Mesenchymal stem cell (in vitro differentiated cells and primary cell): Measurements from ENCODE around the gene RAPGEF1.

Source experiments
- DNase-seq: peaks from one replicate; pipeline ENCODE4 v3.0.0-alpha.2; 2013
- H2AFZ ChIP-seq: one replicate; pipeline ENCODE4 v1.6.1; 2013; ENCODE audit warnings: low read depth, mild to moderate bottlenecking, control low read depth, inconsistent platforms, low read length, moderate library complexity
- H2AK5ac ChIP-seq: 2 replicates; pipeline ENCODE4 v1.6.1; 2013; ENCODE audit warnings: low read length, moderate library complexity, mild to moderate bottlenecking, inconsistent platforms; ENCODE audit not compliant: severe bottlenecking
- H2BK120ac ChIP-seq: one replicate; pipeline ENCODE4 v1.6.1; 2013; ENCODE audit warnings: low read depth, mild to moderate bottlenecking, inconsistent platforms, low read length, moderate library complexity
- H2BK12ac ChIP-seq, 2 experiments: one replicate each; pipeline ENCODE4 v1.6.1; 2013; ENCODE audit warnings: inconsistent platforms in 2 of 2, low read length in 2 of 2, mild to moderate bottlenecking in 2 of 2, moderate library complexity in 2 of 2, control low read depth in 1 of 2
- H2BK15ac ChIP-seq: one replicate; pipeline ENCODE4 v1.6.1; 2013; ENCODE audit warnings: mild to moderate bottlenecking, low read depth, inconsistent platforms; ENCODE audit not compliant: poor library complexity, severe bottlenecking
- H2BK5ac ChIP-seq: 2 replicates; pipeline ENCODE4 v1.6.1; 2013; ENCODE audit warnings: low read depth, mild to moderate bottlenecking, low read length, control low read depth, inconsistent platforms; ENCODE audit not compliant: poor library complexity, severe bottlenecking
- H3K14ac ChIP-seq, 2 experiments: one replicate each; pipeline ENCODE4 v1.6.1; 2013; ENCODE audit warnings: inconsistent platforms in 2 of 2, low read length in 2 of 2, control low read depth in 1 of 2, mild to moderate bottlenecking in 1 of 2, moderate library complexity in 1 of 2
- H3K18ac ChIP-seq, 2 experiments: one replicate each; pipeline ENCODE4 v1.6.1; 2013; ENCODE audit warnings: inconsistent platforms in 2 of 2, low read length in 2 of 2, control low read depth in 1 of 2, low read depth in 1 of 2, mild to moderate bottlenecking in 1 of 2
- H3K23ac ChIP-seq, 2 experiments: one replicate each; pipeline ENCODE4 v1.6.1; 2013; ENCODE audit warnings: inconsistent platforms in 2 of 2, low read length in 2 of 2, mild to moderate bottlenecking in 2 of 2, moderate library complexity in 2 of 2, control low read depth in 1 of 2
- H3K27ac ChIP-seq: 2 replicates; pipeline ENCODE4 v1.5.1; 2013; ENCODE audit warnings: mild to moderate bottlenecking, moderate library complexity, low read length, control low read depth, inconsistent platforms; ENCODE audit not compliant: poor library complexity, severe bottlenecking
- H3K27me3 ChIP-seq, 2 experiments: 2 replicates each; pipeline versions ENCODE4 v1.6.1 to v1.7.0; 2013; ENCODE audit warnings: low read length in 2 of 2, mild to moderate bottlenecking in 2 of 2, moderate library complexity in 2 of 2, control low read depth in 1 of 2, inconsistent platforms in 1 of 2; ENCODE audit not compliant: control insufficient read depth in 1 of 2, insufficient read depth in 1 of 2
- H3K36me3 ChIP-seq, 2 experiments: 2 replicates each; pipeline versions ENCODE4 v1.6.1 to v1.7.0; 2013; ENCODE audit warnings: low read length in 2 of 2, control low read depth in 1 of 2, inconsistent platforms in 1 of 2, low read depth in 1 of 2, mild to moderate bottlenecking in 1 of 2; ENCODE audit not compliant: insufficient read depth in 2 of 2, control insufficient read depth in 1 of 2
- H3K4ac ChIP-seq, 2 experiments: one replicate each; pipeline ENCODE4 v1.6.1; 2013; ENCODE audit warnings: inconsistent platforms in 2 of 2, low read length in 2 of 2, mild to moderate bottlenecking in 2 of 2, moderate library complexity in 2 of 2, control low read depth in 1 of 2, low read depth in 1 of 2
- H3K4me1 ChIP-seq: 2 replicates; pipeline ENCODE4 v1.6.1; 2013; ENCODE audit warnings: low read depth, low read length, control low read depth; ENCODE audit not compliant: control insufficient read depth, insufficient read depth
- H3K4me2 ChIP-seq: 2 replicates; pipeline ENCODE4 v1.6.1; 2013; ENCODE audit warnings: low read length, mild to moderate bottlenecking, inconsistent platforms; ENCODE audit not compliant: poor library complexity, severe bottlenecking
- H3K4me3 ChIP-seq, 2 experiments: 2 replicates each; pipeline versions ENCODE4 v1.5.1 to v1.7.0; 2013; ENCODE audit warnings: low read length in 2 of 2, mild to moderate bottlenecking in 2 of 2, control low read depth in 1 of 2, low read depth in 1 of 2; ENCODE audit not compliant: insufficient read depth in 1 of 2
- H3K79me1 ChIP-seq: replicated peaks from 2 replicates; pipeline ENCODE4 v1.6.1; 2013; ENCODE audit warnings: mild to moderate bottlenecking, control low read depth, low read length, inconsistent platforms; ENCODE audit not compliant: poor library complexity, severe bottlenecking
- H3K9ac ChIP-seq: 2 replicates; pipeline ENCODE4 v1.7.0; 2013; ENCODE audit warnings: mild to moderate bottlenecking, low read length, moderate library complexity
- H3K9me3 ChIP-seq: 2 replicates; pipeline ENCODE4 v1.7.0; 2013; ENCODE audit warnings: mild to moderate bottlenecking, low read length; ENCODE audit not compliant: control insufficient read depth
- H4K8ac ChIP-seq: one replicate; pipeline ENCODE4 v1.6.1; 2013; ENCODE audit warnings: inconsistent platforms, mild to moderate bottlenecking, low read length, moderate library complexity
- H4K91ac ChIP-seq: one replicate; pipeline ENCODE4 v1.6.1; 2013; ENCODE audit warnings: mild to moderate bottlenecking, low read length, inconsistent platforms
- WGBS: methylation state at CpG from one replicate; pipeline ENCODE4 v1.1.7; 2013; ENCODE audit warnings: mixed read lengths; 5-methylcytosine and 5-hydroxymethylcytosine counted together

The RAPGEF1 gene

GRCh38 chr9:131676431-131676972 is 63.4 kb downstream of the RAPGEF1 start:
- no peak overlapping the region for H3K4me3 ChIP-seq
- DNase-seq, result no peak
- peak overlapping the region; percentile 66 for H2BK120ac ChIP-seq

DNA sequence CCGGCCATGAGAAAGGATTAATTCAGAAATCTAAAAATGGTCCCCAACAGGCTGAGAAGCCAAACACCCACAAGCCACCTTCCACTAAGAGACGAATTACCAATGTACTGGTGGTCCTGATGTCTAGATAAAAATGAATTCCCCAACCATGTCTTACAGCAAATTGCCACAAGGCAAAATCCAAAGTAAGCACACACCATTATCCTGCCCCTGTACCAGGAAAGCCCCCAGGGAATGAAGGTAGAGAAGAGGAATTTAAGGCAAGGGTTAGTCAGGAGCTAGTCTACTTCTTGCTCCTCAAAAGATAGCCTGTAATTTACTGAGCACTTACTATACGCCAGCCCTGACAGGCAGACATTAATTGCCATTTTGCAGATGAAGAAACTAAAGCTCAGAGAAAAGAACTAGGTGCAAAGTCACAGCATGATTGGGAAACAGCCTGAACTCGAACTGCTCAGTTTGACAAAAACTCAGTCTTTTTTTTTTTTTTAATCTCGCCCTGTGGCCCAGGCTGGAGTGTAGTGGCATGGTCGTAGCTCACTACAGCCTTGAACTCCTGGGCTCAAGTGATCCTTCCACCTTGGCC is 64.3 kb downstream of the RAPGEF1 start:
- Histone ChIP-seq H2AK5ac (peak overlapping the region; percentile 78), H3K27ac (no peak overlapping the region), H2AFZ (no peak overlapping the region), H3K14ac (no peak overlapping the region), H3K4me3 (no peak overlapping the region), H3K27me3 (no peaks in the 10 kb centered on the region), H2BK120ac (no peak overlapping the region), H2BK5ac (no peak overlapping the region), H3K18ac (peak overlapping the region; percentile 72 to 83), H3K4ac (peak overlapping the region in 1 of 2 experiments; percentile 20), H2BK15ac (peak overlapping the region; percentile 26), H2BK12ac (no peak overlapping the region), H3K4me1 (peaks cover 41% of the 10 kb centered on the region), H3K23ac (no peak overlapping the region), H3K9me3 (no peaks in the 10 kb centered on the region), H4K91ac (no peak overlapping the region), H4K8ac (no peak overlapping the region), H3K4me2 (no peak overlapping the region), H3K36me3 (no peaks in the 10 kb centered on the region), H3K9ac (peak overlapping the region; percentile 9), H3K79me1 (peaks cover 47% of the 10 kb centered on the region)
- 97% methylated on average over 5 of the region's 6 CpGs for WGBS
- DNase-seq, result no peak

More at GRCh38 chr9:131676431-131676972, 63.4 kb downstream of the RAPGEF1 start:
- peak overlapping the region; percentile 78 for H2AK5ac ChIP-seq
- peaks cover 45% of the 10 kb centered on the region for H3K79me1 ChIP-seq
- peak overlapping the region; percentile 70 for H4K91ac ChIP-seq
- no peak overlapping the region for H2BK15ac ChIP-seq
- peaks cover 39% of the 10 kb centered on the region for H3K4me1 ChIP-seq
- no peaks in the 10 kb centered on the region for H3K9me3 ChIP-seq
- H2BK12ac ChIP-seq, result peak overlapping the region; percentile 15 to 97
- H3K27ac ChIP-seq, result peak overlapping the region; percentile 89
- H3K4ac ChIP-seq, result peak overlapping the region; percentile 27 to 74
- H3K14ac ChIP-seq, result peak overlapping the region in 1 of 2 experiments; percentile 79
- H3K9ac ChIP-seq, result peak overlapping the region; percentile 87
- H3K18ac ChIP-seq, result peak overlapping the region; percentile 72 to 86
- no peaks in the 10 kb centered on the region for H3K27me3 ChIP-seq
- no peak overlapping the region for H4K8ac ChIP-seq
- no peak overlapping the region for H3K4me2 ChIP-seq
- H3K36me3 ChIP-seq, result no peaks in the 10 kb centered on the region
- WGBS, result 58% methylated on average over 6 of the region's 6 CpGs
- peak overlapping the region in 1 of 2 experiments; percentile 42 for H3K23ac ChIP-seq
- peak overlapping the region; percentile 76 for H2BK5ac ChIP-seq
- no peak overlapping the region for H2AFZ ChIP-seq

GRCh38 chr9:131674425-131675421 is 65.2 kb downstream of the RAPGEF1 start:
- Histone ChIP-seq H2BK12ac (peak overlapping the region in 1 of 2 experiments; percentile 91), H3K23ac (peak overlapping the region in 1 of 2 experiments; percentile 91)
- 88% methylated on average over 29 of the region's 29 CpGs for WGBS

DNA sequence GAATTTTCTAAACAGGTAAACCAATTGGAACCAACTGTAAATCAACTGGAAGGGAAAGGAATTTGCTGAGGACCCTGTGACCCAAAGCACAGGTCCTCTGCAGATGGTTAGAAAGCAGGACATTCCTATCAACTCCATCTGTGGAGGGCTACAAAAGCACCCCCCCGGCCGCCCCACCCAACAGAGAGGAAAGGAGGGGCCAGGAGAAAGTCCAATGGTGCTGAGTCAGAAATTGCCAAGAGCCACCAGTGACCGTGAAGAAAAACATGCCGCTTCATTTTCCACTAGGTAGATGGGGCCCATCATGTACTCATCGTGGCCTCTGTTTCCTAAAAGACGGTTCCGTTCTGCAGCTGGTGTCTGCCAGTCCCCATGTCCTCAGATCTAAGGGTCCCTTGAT is 66.3 kb downstream of the RAPGEF1 start:
- H3K4ac ChIP-seq, result no peak overlapping the region
- H4K8ac ChIP-seq, result no peak overlapping the region
- H2AFZ ChIP-seq, result no peak overlapping the region
- no peak overlapping the region for H2BK12ac ChIP-seq
- no peak overlapping the region for H3K14ac ChIP-seq
- no peak overlapping the region for H3K23ac ChIP-seq
- H3K27ac ChIP-seq, result no peak overlapping the region
- no peak overlapping the region for H2BK5ac ChIP-seq
- no peaks in the 10 kb centered on the region for H3K9me3 ChIP-seq
- H2AK5ac ChIP-seq, result no peak overlapping the region
- WGBS, result 74% methylated on average over 7 of the region's 7 CpGs
- H3K27me3 ChIP-seq, result no peaks in the 10 kb centered on the region
- H3K4me2 ChIP-seq, result no peak overlapping the region
- H3K18ac ChIP-seq, result no peak overlapping the region
- no peak overlapping the region for H2BK120ac ChIP-seq
- no peaks in the 10 kb centered on the region for H3K36me3 ChIP-seq
- H3K4me1 ChIP-seq, result peaks cover 41% of the 10 kb centered on the region
- no peak overlapping the region for H2BK15ac ChIP-seq
- H4K91ac ChIP-seq, result no peak overlapping the region
- DNase-seq, result no peak
- peaks cover 52% of the 10 kb centered on the region for H3K79me1 ChIP-seq
- H3K9ac ChIP-seq, result no peak overlapping the region
- no peak overlapping the region for H3K4me3 ChIP-seq

More at GRCh38 chr9:131674425-131675421, 65.2 kb downstream of the RAPGEF1 start:
- no peak for DNase-seq
- H4K91ac ChIP-seq, result peak overlapping the region; percentile 25
- peak overlapping the region; percentile 78 for H2AK5ac ChIP-seq
- H4K8ac ChIP-seq, result no peak overlapping the region
- H3K9me3 ChIP-seq, result no peaks in the 10 kb centered on the region
- H3K27me3 ChIP-seq, result no peaks in the 10 kb centered on the region
- H3K79me1 ChIP-seq, result peaks cover 50% of the 10 kb centered on the region
- H2AFZ ChIP-seq, result no peak overlapping the region
- no peak overlapping the region for H2BK120ac ChIP-seq
- no peak overlapping the region for H3K9ac ChIP-seq
- H3K4me1 ChIP-seq, result peaks cover 41% of the 10 kb centered on the region
- H3K14ac ChIP-seq, result peak overlapping the region in 1 of 2 experiments; percentile 82
- H3K4ac ChIP-seq, result peak overlapping the region; percentile 39 to 67
- no peak overlapping the region for H2BK15ac ChIP-seq
- no peak overlapping the region for H3K4me3 ChIP-seq
- H3K36me3 ChIP-seq, result no peaks in the 10 kb centered on the region
- H2BK5ac ChIP-seq, result no peak overlapping the region
- no peak overlapping the region for H3K4me2 ChIP-seq
- no peak overlapping the region for H3K27ac ChIP-seq
- peak overlapping the region; percentile 46 to 83 for H3K18ac ChIP-seq
